GM18870 (cell line): ENCODE data around the gene COL15A1.

Source experiments
- ATAC-seq: cut with Tn5 transposase; IDR thresholded peaks from one replicate; pipeline ENCODE4 v1.9.1; 2021; ENCODE audit warnings: moderate library complexity; ENCODE audit not compliant: unreplicated experiment

Gene COL15A1

GRCh38 chr9:98915599-98915998, 28.1 kb upstream of the COL15A1 start:
- ATAC-seq: no peak

GRCh38 chr9:98916660-98917059, 27.0 kb upstream of the COL15A1 start:
- no peak for ATAC-seq

- ATAC-seq: no peak
These were observed 25.8 kb upstream of the COL15A1 start for GRCh38 chr9:98917746-98918487.

GRCh38 chr9:98921732-98922131, 22.0 kb upstream of the COL15A1 start:
- ATAC-seq: no peak

- no peak for ATAC-seq
These were observed 20.8 kb upstream of the COL15A1 start for GRCh38 chr9:98922721-98923435.

GRCh38 chr9:98923451-98924123, 20.1 kb upstream of the COL15A1 start:
- no peak for ATAC-seq

- ATAC-seq: no peak
These were observed 18.5 kb upstream of the COL15A1 start for GRCh38 chr9:98924946-98925820.

GRCh38 chr9:98925956-98926355, 17.8 kb upstream of the COL15A1 start:
- ATAC-seq: no peak

- no peak for ATAC-seq
These were observed 16.0 kb upstream of the COL15A1 start for GRCh38 chr9:98927724-98928123.

GRCh38 chr9:98929071-98929470, 14.6 kb upstream of the COL15A1 start:
- ATAC-seq: no peak

GRCh38 chr9:98929895-98930341, 13.8 kb upstream of the COL15A1 start:
- ATAC-seq: no peak

- ATAC-seq: no peak
These were observed 12.9 kb upstream of the COL15A1 start for GRCh38 chr9:98930792-98931191.

- ATAC-seq: no peak
These were observed 11.9 kb upstream of the COL15A1 start for GRCh38 chr9:98931600-98932389.

GRCh38 chr9:98933185-98933584, 10.5 kb upstream of the COL15A1 start:
- no peak for ATAC-seq

- ATAC-seq: no peak
These were observed 9.8 kb upstream of the COL15A1 start for GRCh38 chr9:98933890-98934289.

- ATAC-seq: no peak
These were observed 8.6 kb upstream of the COL15A1 start for GRCh38 chr9:98935071-98935505.

- ATAC-seq: no peak
These were observed 3.4 kb upstream of the COL15A1 start for GRCh38 chr9:98940276-98940675.

- no peak for ATAC-seq
These were observed 1.7 kb upstream of the COL15A1 start for GRCh38 chr9:98941946-98942523.

- no peak for ATAC-seq
These were observed 613 bp upstream of the COL15A1 start for GRCh38 chr9:98942906-98943681.
